CD4-positive, alpha-beta T cell (primary cell): ENCODE data around the gene ATP6V0D1. TPM values are rescaled to one million over a fixed set of nuclear protein-coding genes. Genes with fewer than 3 reads are reported as not detected.
A peak's percentile ranks its signal among the peaks of the same experiment; 100 is the strongest.

Source experiments
- ATAC-seq: fragments of 200-7000 bp; cut with Tn5 transposase; one replicate; pipeline ENCODE4 v1.10.0; 2022; ENCODE audit warnings: mild to moderate bottlenecking; ENCODE audit not compliant: poor library complexity
- CTCF ChIA-PET: fragments of 350-600 bp; sonication (Branson Sonifier 250); formaldehyde crosslinking; loops from one replicate; lab custom pipeline; 2021; ENCODE audit warnings: antibody characterized with exemption, inconsistent platforms; lab: Charles Lee
- POLR2A ChIA-PET: fragments of 350-600 bp; sonication (Branson Sonifier 250); formaldehyde crosslinking; loops from one replicate; lab custom pipeline; 2021; ENCODE audit warnings: antibody characterized with exemption, inconsistent platforms; lab: Charles Lee
- DNase-seq, 14 experiments: peaks; one replicate each; pipeline ENCODE4 v3.0.0-alpha.2; 2013 to 2020; ENCODE audit warnings: mixed read lengths in 2 of 14
- H3K27ac ChIP-seq, 2 donors: one replicate each; pipeline versions ENCODE4 v1.5.1 to v1.7.0; 2013; ENCODE audit warnings: low read length in 2 of 2, low read depth in 1 of 2, mild to moderate bottlenecking in 1 of 2
- H3K27me3 ChIP-seq, 2 experiments: 1 replicate in 1 of 2; 2 replicates in 1 of 2; pipeline versions ENCODE4 v1.6.1 to v1.7.0; 2013; ENCODE audit warnings: low read length in 2 of 2, control low read depth in 1 of 2, mild to moderate bottlenecking in 1 of 2, moderate library complexity in 1 of 2; ENCODE audit not compliant: insufficient read depth in 2 of 2, control insufficient read depth in 1 of 2
- H3K36me3 ChIP-seq: one replicate; pipeline ENCODE4 v1.6.1; 2013; ENCODE audit warnings: low read length, control low read depth; ENCODE audit not compliant: insufficient read depth
- H3K4me1 ChIP-seq: one replicate; pipeline ENCODE4 v1.6.1; 2013; ENCODE audit warnings: low read length, control low read depth; ENCODE audit not compliant: insufficient read depth
- H3K4me3 ChIP-seq: one replicate; pipeline ENCODE4 v1.5.1; 2013; ENCODE audit warnings: mild to moderate bottlenecking, low read length, moderate library complexity
- H3K9me3 ChIP-seq, 2 experiments: 1 replicate in 1 of 2; 2 replicates in 1 of 2; pipeline versions ENCODE4 v1.6.1 to v1.7.0; 2013; ENCODE audit warnings: low read length in 2 of 2, mild to moderate bottlenecking in 2 of 2, control low read depth in 1 of 2, moderate library complexity in 1 of 2; ENCODE audit not compliant: control insufficient read depth in 1 of 2, insufficient read depth in 1 of 2
- H3K27ac Mint-ChIP-seq: one replicate; pipeline ENCODE4 v1.8.0; 2020; ENCODE audit warnings: mixed read lengths
- H3K27me3 Mint-ChIP-seq: one replicate; pipeline ENCODE4 v1.8.0; 2021; ENCODE audit warnings: mixed read lengths
- H3K36me3 Mint-ChIP-seq: one replicate; pipeline ENCODE4 v1.8.0; 2021; ENCODE audit warnings: low read depth, mixed read lengths
- H3K4me1 Mint-ChIP-seq: one replicate; pipeline ENCODE4 v1.8.0; 2021; ENCODE audit warnings: low read depth, mixed read lengths
- H3K4me3 Mint-ChIP-seq: one replicate; pipeline ENCODE4 v1.8.0; 2020; ENCODE audit warnings: mild to moderate bottlenecking, mixed read lengths
- H3K9me3 Mint-ChIP-seq: one replicate; pipeline ENCODE4 v1.8.0; 2020; ENCODE audit warnings: mixed read lengths
- CTCF ChIP-seq: fragments of 200-600 bp; IDR thresholded peaks from one replicate; pipeline ENCODE4 v1.8.0; 2022; ENCODE audit warnings: antibody characterized with exemption, mild to moderate bottlenecking
- intact Hi-C, 2 experiments: fragments of 100-400 bp; cut with DNase I in 1 of 2; cut with micrococcal nuclease in 1 of 2; formaldehyde crosslinking; loops; one replicate each; pipeline versions ENCODE4 v1.15.1 to v1.9.0; 2023 to 2025; cut with DNase I, micrococcal nuclease
- total RNA-seq, 174 experiments: library from RNA in 2 of 174; stranded (reverse) in 2 of 174; gene quantifications; one replicate each; pipeline ENCODE4 v1.2.3 and lab custom pipeline; 2021 to 2026

ATP6V0D1 gene
- total RNA-seq, 2 experiments from 2014 or later = 39.4 to 41.7 TPM

- Histone ChIP-seq H3K36me3 (no peaks in the 10 kb centered on the region), H3K27ac (no peak overlapping the region), H3K9me3 (peaks cover 0 to 7% of the 10 kb centered on the region in 2 experiments), H3K4me3 (no peak overlapping the region), H3K27me3 (peaks cover 22 to 24% of the 10 kb centered on the region in 2 experiments), H3K4me1 (peaks cover 15% of the 10 kb centered on the region)
- Mint-ChIP-seq H3K4me3 (no peak overlapping the region), H3K27me3 (peaks cover 27% of the 10 kb centered on the region), H3K36me3 (no peaks in the 10 kb centered on the region), H3K9me3 (no peaks in the 10 kb centered on the region), H3K4me1 (peaks cover 1% of the 10 kb centered on the region), H3K27ac (no peak overlapping the region)
- CTCF ChIA-PET = interaction anchor here (0.7 to 0.8 kb wide), 4 partner anchors 13 to 52 kb away, joined by 3 read pairs; partner anchors contain the start of gene ZDHHC1
- intact Hi-C loops = loop anchor here (5.0 to 10.0 kb wide), 3 partner anchors 122 to 422 kb away; partner anchors contain the start of gene PLEKHG4 (in 1 of the 2)
- peak; percentile 57 for TF ChIP-seq CTCF
- POLR2A ChIA-PET = no interaction called here
- DNase-seq (peak in 10 of 14 experiments; percentile 22 to 68 (median 30)), ATAC-seq (peak; percentile 70)
Measured at GRCh38 chr16:67399218-67399733, 81.7 kb downstream of the ATP6V0D1 start.

DNA sequence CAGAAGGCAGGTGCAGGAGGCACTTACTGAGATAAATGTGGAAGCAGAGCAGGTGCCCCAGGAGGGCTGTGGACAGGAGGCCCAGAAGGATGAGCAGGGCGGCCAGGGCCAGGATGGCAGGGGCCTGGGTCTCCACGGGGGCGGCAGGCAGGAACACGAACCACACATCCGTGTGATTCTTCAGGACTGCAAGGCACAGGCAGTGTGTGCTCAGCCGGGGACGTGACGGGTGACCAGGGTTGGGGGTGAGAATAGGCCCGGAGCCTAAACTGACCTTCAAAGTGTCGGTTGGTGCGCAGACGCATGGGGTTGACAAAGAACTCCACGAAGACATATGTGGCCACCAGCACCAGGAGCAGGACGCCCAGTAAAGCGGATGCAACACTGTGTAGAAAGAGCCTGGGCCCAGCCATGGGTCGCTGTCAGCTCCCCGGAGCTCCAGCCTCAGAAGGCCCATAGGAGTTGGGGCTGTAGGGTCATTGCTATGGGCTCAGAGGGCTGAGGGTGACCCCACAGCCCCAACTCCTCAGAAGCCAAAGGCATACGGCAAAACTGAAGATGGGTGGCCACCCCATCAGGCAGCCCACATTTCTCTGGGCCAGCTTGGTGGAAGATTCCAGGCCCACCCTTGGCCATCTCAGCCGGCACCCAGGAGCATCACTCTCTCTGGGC is 82.3 kb downstream of the ATP6V0D1 start:
- POLR2A ChIA-PET = no interaction called here
- H3K9me3 Mint-ChIP-seq = no peaks in the 10 kb centered on the region
- intact Hi-C loops = loop anchor here (5.0 to 10.0 kb wide), 3 partner anchors 121 to 421 kb away; partner anchors contain the start of gene PLEKHG4 (in 1 of the 2)

More for the DNA sequence above, 82.3 kb downstream of the ATP6V0D1 start:
- DNase-seq (no peak), ATAC-seq (no peak)
- CTCF ChIA-PET = no interaction called here
- no peak overlapping the region for H3K4me3 ChIP-seq
- H3K9me3 ChIP-seq = peaks cover 0 to 13% of the 10 kb centered on the region in 2 experiments
- H3K4me1 ChIP-seq = peaks cover 21% of the 10 kb centered on the region
- peaks cover 28 to 30% of the 10 kb centered on the region in 2 experiments for H3K27me3 ChIP-seq
- no peaks in the 10 kb centered on the region for H3K36me3 ChIP-seq
- peaks cover 7% of the 10 kb centered on the region for H3K4me1 Mint-ChIP-seq
- no peak overlapping the region for H3K4me3 Mint-ChIP-seq
- TF ChIP-seq CTCF = no peak
- H3K27ac Mint-ChIP-seq = no peak overlapping the region
- H3K36me3 Mint-ChIP-seq = no peaks in the 10 kb centered on the region
- H3K27me3 Mint-ChIP-seq = peaks cover 33% of the 10 kb centered on the region
- no peak overlapping the region for H3K27ac ChIP-seq
